Measurements from ENCODE around the gene ZFR. TPM values are rescaled to one million over a fixed set of nuclear protein-coding genes. Genes with fewer than 3 reads are reported as not detected.

ZFR gene
- total and polyA plus RNA-seq, 9 of the 15 experiments (the other 6 are each of a cell fraction or from before 2014, with no cell fraction given) = 35.5 to 108 (median 71.1) TPM

DNA sequence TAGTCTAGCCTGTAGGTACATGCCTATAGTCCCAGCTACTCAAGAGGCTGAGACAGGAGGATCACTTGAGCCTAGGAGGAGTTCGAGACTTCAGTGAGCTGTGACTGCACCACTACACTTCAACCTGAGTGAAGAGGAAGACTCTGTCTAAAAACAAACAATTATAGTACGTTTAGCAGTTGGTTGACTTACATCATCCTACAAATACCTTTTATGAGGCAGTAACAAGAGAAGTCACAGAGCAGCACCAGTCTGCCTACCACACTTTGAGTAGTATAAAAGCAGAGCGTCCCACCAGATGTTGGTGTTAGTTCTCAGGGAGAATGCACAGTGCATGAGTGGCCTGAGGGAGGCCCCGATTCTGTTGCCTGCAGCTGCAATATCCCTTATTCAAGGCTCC, 16.1 kb downstream of the ZFR start (continued):
- no peak for TF ChIP-seq AFF1 (IDR thresholded peaks at IDR 0.05; ENCODE audit: low read depth in 1 of 2, partially characterized antibody in 2 of 2)
- no peak for TF ChIP-seq NCOA4 (IDR thresholded peaks at IDR 0.05; ENCODE audit: partially characterized antibody)
- no peak for TF ChIP-seq SP2 (IDR thresholded peaks at IDR 0.05; ENCODE audit: extremely low read depth, low read depth, low read length, poor library complexity, severe bottlenecking)
- TF ChIP-seq HEY1 (CRISPR knock-in tag; IDR thresholded peaks at IDR 0.05; ENCODE audit: borderline replicate concordance) = no peak
- no peak for TF ChIP-seq FOSL1 (tag; conservative IDR thresholded peaks at IDR 0.05)

DNA sequence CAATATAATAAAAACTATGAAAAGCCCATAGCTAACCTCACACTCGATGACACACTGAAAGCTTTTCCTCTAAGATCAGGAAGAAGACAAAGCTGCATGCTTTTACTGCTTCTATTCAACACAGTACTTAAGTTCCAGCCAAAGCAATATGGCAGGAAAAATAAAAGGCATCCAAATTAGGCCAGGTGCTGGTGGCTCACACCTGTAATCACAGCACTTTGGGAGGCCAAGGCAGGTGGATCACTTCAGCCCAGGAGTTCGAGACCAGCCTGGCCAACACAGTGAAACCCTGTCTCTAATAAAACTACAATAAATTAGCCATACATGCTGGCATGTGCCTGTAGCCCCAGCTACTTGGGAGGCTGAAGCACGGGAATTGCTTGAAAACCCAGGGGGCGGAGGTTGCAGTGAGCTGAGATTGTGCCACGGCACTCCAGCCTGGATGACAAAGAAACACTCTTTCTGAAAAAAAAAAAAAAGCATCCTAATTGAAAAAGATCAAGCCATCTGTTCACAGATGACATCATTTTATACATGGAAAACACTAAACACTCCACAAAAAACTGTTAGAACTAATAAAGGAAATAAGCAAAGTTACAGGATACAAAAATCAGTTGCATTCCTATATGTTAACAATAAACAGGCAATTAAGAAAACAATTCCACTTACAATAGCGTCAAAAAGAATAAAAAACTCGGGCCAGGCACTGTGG, 17.9 kb downstream of the ZFR start:
- peaks cover 36% of the 10 kb centered on the region for H3K36me3 ChIP-seq (ENCODE audit: control insufficient read depth, insufficient read depth, low read length)
- in situ Hi-C loops (cut with MboI) = no loop called here
- peaks cover 91% of the 10 kb centered on the region for H3K79me2 ChIP-seq (ENCODE audit: control insufficient read depth, insufficient read depth, low read length)
- ChIA-PET CTCF (ENCODE audit: low intra/inter-chr PET ratio) (no interaction called here), POLR2A (no interaction called here)
- H3K4me1 ChIP-seq (replicated peaks in 1 of 2; ENCODE audit: control insufficient read depth in 2 of 2, insufficient read depth in 2 of 2, low read length in 2 of 2) = peaks cover 0 to 4% of the 10 kb centered on the region in 2 experiments; a peak in 1 of 5 replicates
- H3K4me3 ChIP-seq = no peak overlapping the region
- DNase-seq (ENCODE audit: extremely low read depth in 1 of 4, low spot score in 3 of 4) (no peak), ATAC-seq (no peak), FAIRE-seq (no peak)
- H3K27me3 ChIP-seq (ENCODE audit: control insufficient read depth in 2 of 2, insufficient read depth in 2 of 2, low read length in 2 of 2) = no peaks in the 10 kb centered on the region
- no TSS peak for BruUV-seq (replicated peaks)
- peaks cover 10% of the 10 kb centered on the region for H3K9me3 ChIP-seq (replicated peaks; ENCODE audit: control insufficient read depth, insufficient read depth, low read depth, low read length)
- H3K27ac ChIP-seq (ENCODE audit: extremely low read depth, low read depth, low read length) = no peak overlapping the region
- no peaks in the 10 kb centered on the region for H3K9me1 ChIP-seq (ENCODE audit: control insufficient read depth, insufficient read depth, low read length)
- intact Hi-C loops (cut with micrococcal nuclease) = no loop called here
- no peaks in the 10 kb centered on the region for H4K20me1 ChIP-seq (replicated peaks; ENCODE audit: control insufficient read depth, insufficient read depth, low read length)
- WGBS (ENCODE audit: insufficient coverage, low coverage, missing lambda C conversion rate) = 94% methylated on average over 7 of the region's 7 CpGs
- no peak overlapping the region for H2AFZ ChIP-seq (ENCODE audit: low read depth, low read length)
- H3K9ac ChIP-seq (ENCODE audit: insufficient read depth in 1 of 2, low read depth in 2 of 2, low read length in 2 of 2) = no peak overlapping the region
- TF ChIP-seq ARNT (IDR thresholded peaks at IDR 0.05) = 0 out of 4 replicates have a peak, but pooled peaks of 1 of the 2 experiments have one; percentile 25
- no peak for TF ChIP-seq CBX1 (IDR thresholded peaks at IDR 0.05; ENCODE audit: low read depth)
- TF ChIP-seq TRIM28 (IDR thresholded peaks at IDR 0.05) = peak; percentile 82; the same call in 1 of the 2 replicates
- peak in 1 of 2 experiments; percentile 90; a peak in 1 of 3 replicates for TF ChIP-seq CBX3 (IDR thresholded peaks at IDR 0.05; ENCODE audit: borderline replicate concordance in 1 of 2, low read length in 2 of 2)
- 0 out of 2 replicates have a peak, but pooled peaks have one; percentile 60 for TF ChIP-seq CBX5 (IDR thresholded peaks at IDR 0.05; ENCODE audit: borderline replicate concordance, low read depth)
- no peak for TF ChIP-seq USF2 (CRISPR knock-in tag; IDR thresholded peaks at IDR 0.05)
- peak in 1 of 2 experiments; percentile 22; a peak in 1 of 4 replicates for TF ChIP-seq KDM1A (IDR thresholded peaks at IDR 0.05)
- peak; percentile 34; the same call in 1 of the 2 replicates for TF ChIP-seq SMARCA5 (IDR thresholded peaks at IDR 0.05)
- no peak overlapping the region for H3K4me2 ChIP-seq (ENCODE audit: insufficient read depth, low read length)
